ENCODE measurements around the gene NOL9. TPM values are rescaled to one million over a fixed set of nuclear protein-coding genes. Genes with fewer than 3 reads are reported as not detected.

NOL9 gene
- total and polyA plus RNA-seq, 9 of the 15 experiments (the other 6 are each of a cell fraction or from before 2014, with no cell fraction given) = 5.6 to 76.5 (median 47.3) TPM

GRCh38 chr1:6554031-6554906, at the start of gene NOL9 (continued):
- TF ChIP-seq GTF3C2 (IDR thresholded peaks at IDR 0.05; ENCODE audit: borderline replicate concordance, extremely low read depth, insufficient read length) = no peak
- no peak for TF ChIP-seq SMARCA5 (IDR thresholded peaks at IDR 0.05)
- TF ChIP-seq MNT (conservative IDR thresholded peaks at IDR 0.05) = peak; percentile 69 to 86
- TF ChIP-seq USF2 (CRISPR knock-in tag; IDR thresholded peaks at IDR 0.05) = no peak
- no peak for TF ChIP-seq RFX5 (IDR thresholded peaks at IDR 0.05; ENCODE audit: low read depth, low read length)
- peak; percentile 61 for TF ChIP-seq MAX (CRISPR knock-in tag; IDR thresholded peaks at IDR 0.05)
- TF ChIP-seq CEBPB (tag; IDR thresholded peaks at IDR 0.05) = peak; percentile 59; the same call in 1 of the 2 replicates
- no peak for TF ChIP-seq FOXK2 (conservative IDR thresholded peaks at IDR 0.05 in 1 of 2, IDR thresholded peaks at IDR 0.05 in 1 of 2; ENCODE audit: low read depth in 2 of 2)
- no peak for TF ChIP-seq TARDBP (IDR thresholded peaks at IDR 0.05)
- TF ChIP-seq CREB5 (CRISPR knock-in tag; IDR thresholded peaks at IDR 0.05) = no peak
- no peak for TF ChIP-seq ZNF347 (CRISPR knock-in tag; IDR thresholded peaks at IDR 0.05; ENCODE audit: low read depth)
- no peak for TF ChIP-seq ZNF780A (CRISPR knock-in tag; IDR thresholded peaks at IDR 0.05)
- no peak for TF ChIP-seq NR4A1 (CRISPR knock-in tag; IDR thresholded peaks at IDR 0.05)
- TF ChIP-seq NR4A1 (tag; IDR thresholded peaks at IDR 0.05) = 0 out of 2 replicates have a peak, but pooled peaks have one; percentile 21
- TF ChIP-seq ZNF445 (CRISPR knock-in tag; IDR thresholded peaks at IDR 0.05; ENCODE audit: low read depth) = no peak
- TF ChIP-seq SMARCB1 (IDR thresholded peaks at IDR 0.05; ENCODE audit: insufficient read length, low read depth) = no peak
- no peak; the same call in 1 of the 2 replicates for TF ChIP-seq POLR2AphosphoS2 (IDR thresholded peaks at IDR 0.05; ENCODE audit: low read length)
- peak; percentile 70; the same call in 1 of the 2 replicates for TF ChIP-seq JUN (IDR thresholded peaks at IDR 0.05; ENCODE audit: borderline replicate concordance, low read depth, low read length)
- TF ChIP-seq JUN (CRISPR knock-in tag; IDR thresholded peaks at IDR 0.05; ENCODE audit: borderline replicate concordance) = no peak; the same call in 1 of the 2 replicates
